HG03139 (cell line): ENCODE results near the gene FOXA1.
"Not testable (repeated sequence)": the region's sequence is repeated elsewhere in the genome, so short reads cannot be mapped to it uniquely, and the experiment has no call there.

Experiments
- ATAC-seq: cut with Tn5 transposase; IDR thresholded peaks from one replicate; pipeline ENCODE4 v1.9.1; 2021; ENCODE audit not compliant: unreplicated experiment

The FOXA1 gene

DNA sequence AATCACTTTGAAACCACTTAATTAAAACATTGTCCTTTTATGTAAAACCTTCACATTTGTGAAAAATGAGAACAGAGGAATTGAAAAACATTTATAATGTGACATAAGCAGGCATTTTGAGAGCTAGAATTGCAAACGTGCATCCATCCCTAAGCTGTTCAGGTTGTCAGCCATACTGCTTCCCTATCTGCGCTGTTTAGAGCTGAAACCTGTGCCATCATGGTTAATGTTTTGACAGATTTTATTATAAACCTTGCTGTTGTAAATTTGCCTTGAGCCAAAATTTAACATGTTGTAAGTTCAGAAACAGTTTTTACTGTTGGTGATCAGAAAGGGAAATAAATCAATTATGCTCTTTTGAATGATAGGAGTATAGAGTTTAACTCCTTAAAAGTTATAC is 31.9 kb downstream of the FOXA1 start:
- no peak for ATAC-seq

DNA sequence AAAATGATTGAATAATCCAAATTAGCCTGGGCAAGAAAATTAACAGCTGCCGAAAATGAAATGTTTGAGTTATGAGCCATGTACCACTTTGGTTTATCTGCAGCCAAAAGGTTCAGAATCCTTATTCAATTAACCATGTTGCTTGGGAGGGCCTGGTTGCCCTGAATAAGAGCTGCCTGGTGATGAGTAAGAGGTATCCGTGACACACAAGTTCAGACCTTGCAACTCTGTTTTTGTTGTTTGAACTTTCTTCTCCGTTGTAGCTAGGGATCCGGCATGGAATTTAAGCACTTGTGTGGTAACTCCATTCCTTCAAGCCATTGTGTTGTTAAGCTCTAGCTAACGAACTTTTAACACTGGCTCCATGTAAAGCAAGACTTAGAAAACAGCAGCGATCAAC is 35.7 kb downstream of the FOXA1 start:
- no peak for ATAC-seq

DNA sequence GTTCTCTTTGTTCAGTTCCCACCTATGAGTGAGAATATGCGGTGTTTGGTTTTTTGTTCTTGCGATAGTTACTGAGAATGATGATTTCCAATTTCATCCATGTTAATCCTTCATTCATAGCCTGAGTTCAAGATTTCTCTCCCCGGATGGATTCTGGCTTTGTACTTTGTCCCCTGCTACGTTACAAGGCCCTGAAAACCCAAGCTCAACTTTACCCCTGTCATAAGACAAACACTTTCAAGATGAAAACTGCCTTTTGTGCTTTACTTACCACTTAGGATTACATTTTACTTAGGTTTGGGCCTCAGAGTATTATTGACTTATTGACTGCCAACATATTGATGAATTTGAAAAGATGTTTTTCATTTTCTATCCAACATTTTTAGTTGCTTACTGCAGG is 36.3 kb downstream of the FOXA1 start:
- no peak for ATAC-seq

DNA sequence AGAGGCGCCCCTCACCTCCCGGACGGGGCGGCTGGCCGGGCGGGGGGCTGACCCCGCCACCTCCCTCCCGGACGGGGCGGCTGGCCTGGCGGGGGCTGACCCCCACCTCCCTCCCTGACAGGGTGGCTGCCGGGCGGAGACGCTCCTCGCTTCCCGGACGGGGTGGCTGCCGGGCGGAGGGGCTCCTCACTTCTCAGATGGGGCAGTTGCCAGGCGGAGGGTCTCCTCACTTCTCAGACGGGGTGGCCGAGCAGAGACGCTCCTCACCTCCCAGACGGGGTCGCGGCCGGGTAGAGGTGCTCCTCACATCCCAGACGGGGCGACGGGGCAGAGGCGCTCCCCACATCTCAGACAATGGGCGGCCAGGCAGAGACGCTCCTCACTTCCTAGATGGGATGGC is 39.5 kb downstream of the FOXA1 start:
- not testable (repeated sequence) for ATAC-seq

DNA sequence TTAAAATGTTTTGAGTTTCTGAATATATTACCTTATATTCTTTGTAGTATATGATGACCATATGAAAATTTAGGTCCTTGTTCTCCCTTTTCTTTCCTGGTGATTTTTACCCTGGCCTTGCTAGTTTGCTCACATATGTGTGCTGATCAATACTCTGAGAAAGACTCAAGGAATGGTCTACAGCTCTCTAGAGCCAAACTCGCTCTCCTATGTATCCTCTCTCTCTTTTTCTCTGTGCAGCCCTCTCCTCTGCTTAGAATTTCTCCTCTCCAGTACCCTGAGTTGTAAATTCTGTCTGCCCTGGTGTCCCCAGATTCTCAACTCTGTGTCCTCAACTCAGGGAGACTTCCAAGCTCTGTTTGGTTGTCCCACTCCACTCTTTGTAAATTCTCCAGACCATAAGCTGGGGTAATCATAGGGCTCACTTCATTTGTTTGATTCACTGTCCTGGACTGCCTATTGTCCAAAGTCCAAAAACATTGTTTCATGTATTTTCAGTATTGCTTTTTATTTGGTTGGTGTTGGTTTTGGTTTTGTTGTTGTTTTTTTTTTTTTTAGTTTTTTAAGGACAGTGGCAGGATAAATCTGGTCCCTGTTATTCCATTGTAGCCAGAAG is 41.0 kb downstream of the FOXA1 start:
- no peak for ATAC-seq

DNA sequence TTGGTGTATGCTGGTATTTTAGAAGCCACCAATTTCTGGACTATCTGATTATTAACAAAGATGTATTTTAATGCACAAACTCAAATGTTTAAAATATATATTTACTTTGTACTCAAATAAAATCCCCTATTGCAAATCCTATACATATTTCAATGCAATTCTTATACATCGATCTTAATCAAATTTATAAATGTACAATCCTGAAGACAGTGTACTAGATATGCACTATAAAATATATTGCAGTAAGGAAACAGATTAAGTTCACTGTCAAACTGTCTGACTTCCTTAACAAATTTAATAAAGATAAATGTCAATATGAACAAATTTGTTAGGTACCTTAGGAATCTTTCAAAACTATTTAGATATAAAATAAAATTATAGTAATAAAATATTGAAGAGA is 43.9 kb downstream of the FOXA1 start:
- no peak for ATAC-seq

DNA sequence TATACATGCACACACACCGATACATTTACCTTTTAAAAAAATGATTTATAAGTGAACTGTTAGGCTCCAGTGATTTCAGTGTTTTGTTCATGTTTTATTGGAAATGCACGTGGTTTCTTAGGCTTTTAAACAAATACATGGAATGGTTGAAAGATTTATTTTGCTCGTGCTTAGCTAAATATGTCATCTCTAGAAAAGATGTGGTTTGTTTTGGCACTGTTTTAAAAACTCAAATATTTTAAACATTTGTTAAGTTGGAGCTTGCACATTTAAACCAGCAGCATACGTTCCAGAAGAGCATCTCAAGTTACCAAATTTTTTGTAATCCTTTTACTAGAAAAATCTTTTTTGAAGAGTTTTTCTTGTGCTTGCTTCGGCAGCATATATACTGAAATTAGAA is 44.5 kb downstream of the FOXA1 start:
- ATAC-seq, result no peak

DNA sequence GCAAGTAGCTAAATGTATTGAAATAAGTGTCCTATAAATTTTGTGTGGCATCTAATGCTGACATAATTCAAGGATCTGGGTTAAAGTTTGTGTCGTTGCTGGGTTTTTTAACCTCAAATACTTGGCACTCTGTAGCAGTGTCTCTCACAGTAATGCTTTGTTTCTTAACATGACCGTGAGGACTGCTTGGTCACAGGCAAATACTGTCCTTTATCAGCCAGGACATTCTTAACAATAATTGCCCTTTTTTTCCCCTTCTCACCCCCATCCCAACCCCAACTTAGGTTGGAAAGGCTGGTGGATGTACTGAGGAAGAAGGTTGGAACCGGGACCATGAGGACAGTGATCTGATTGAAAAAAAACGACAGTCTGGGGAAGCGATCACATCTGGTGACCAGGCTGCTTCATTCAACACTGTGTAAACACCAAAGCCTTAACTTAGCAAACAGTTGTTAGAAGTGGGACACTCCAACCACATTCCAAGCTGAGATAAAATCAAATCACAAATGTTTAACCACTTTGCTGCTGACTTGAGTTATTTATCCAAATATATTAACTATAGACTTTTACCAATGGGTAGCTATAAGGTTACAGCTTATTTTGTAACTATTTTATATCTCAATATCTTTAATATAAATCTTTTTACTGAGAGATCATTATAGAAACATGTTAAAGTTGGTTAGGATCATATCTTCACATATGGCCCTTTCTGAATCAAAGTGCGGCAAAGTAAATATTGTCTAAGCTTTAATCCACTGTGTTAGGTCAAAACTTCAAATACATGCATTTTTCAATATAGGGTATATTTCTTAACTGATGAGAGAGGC is 48.2 kb downstream of the FOXA1 start:
- no peak for ATAC-seq

DNA sequence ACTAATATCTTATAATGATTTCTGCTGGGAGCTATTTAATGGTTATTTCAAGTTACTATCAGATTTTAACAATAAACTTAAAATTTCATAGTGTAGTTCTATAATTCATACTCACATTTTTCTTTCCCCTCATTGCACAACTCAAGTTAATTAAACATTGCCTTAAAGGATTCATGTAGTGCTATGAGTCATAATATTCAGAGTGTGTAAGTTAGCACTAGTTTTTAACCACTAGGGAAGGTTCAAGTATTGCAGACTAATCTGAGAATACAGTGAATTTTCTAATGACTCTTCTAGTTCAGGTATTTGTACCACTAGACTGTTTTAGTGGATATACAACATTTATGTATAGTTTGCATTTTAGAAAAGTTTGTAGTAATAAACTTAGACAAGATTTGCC is 49.9 kb downstream of the FOXA1 start:
- ATAC-seq, result no peak

DNA sequence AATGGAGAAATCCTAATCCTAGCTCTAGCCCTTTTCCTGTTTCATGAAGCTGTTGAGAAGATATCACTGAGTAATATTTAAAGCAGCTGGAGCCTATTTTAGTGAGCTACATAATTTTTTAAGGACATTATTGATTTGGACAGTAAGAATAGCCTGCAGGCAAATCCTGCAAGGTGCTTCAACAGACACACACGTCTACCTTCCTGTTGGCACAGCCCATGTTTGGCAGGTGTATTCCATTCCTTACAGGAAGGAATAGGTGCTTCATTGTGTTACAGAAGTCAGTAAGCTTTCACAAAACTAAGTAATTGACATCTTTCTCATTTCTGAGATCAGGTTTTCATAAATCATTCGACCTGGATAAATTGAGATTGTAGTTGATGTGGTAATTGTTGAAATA is 50.6 kb downstream of the FOXA1 start:
- no peak for ATAC-seq

DNA sequence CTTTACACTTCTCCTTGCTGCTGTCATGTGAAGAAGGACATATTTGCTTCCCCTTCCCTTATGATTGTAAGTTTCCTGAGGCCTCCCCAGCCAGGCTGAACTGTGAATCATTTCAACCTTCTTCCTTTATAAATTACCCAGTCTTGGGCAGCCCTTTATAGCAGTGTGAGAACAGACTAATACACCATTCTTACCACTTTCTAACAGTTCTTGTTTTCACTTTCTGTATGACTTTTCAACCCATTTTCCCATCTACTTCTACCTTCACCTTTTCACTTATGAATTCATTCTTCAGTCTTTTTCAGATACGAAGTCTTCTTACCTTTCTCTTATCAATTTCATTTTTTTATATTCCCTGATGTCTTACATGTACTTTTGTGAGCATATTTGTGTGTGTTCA is 55.1 kb downstream of the FOXA1 start:
- ATAC-seq, result no peak
